HL-60 (cell line): ENCODE results near the gene CAMSAP1.

Experiments
- POLR2AphosphoS5 ChIP-seq: IDR thresholded peaks from 2 replicates; pipeline ENCODE4 v1.6.1; 2012; ENCODE audit warnings: low read depth
- TF ChIP-seq, protein P1 (sequence below): IDR thresholded peaks from one replicate; pipeline ENCODE4 v1.5.1; 2011; ENCODE audit warnings: low read length, control low read depth, inconsistent platforms; ENCODE audit not compliant: insufficient read depth

DNA sequence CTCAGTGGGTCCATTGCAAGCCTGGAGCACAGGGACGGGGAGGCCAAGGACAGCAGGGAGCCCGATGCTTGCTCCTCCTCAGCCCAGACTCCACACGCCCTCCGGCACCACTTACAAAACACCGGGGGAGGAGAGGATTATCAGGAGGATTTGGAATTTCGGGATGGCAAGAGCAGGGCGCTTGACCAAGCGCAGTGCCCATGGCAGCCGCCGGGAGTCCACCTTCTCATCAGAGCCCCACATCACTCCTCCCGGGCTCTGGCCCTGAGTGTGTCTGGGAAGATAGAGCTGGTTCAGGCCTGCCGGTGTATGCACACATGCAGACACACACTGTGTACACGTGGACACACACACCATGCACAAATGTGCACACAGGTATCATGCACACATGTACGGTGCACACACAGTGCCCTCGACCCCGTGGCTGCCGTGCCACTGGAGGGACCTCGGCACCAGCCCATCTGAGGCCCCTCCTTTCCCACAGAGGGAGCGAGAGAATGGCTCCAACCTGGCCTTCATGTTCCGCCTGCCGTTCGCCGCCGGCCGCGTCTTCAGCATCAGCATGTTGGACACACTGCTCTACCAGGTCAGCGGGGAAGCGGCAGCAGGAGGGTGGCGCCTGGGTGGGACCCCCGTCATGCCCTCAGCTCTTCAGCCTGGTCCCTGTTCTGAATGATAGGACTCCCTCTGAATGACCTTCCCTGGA, 123.7 kb downstream of the CAMSAP1 start:
- TF ChIP-seq, protein P1, sequence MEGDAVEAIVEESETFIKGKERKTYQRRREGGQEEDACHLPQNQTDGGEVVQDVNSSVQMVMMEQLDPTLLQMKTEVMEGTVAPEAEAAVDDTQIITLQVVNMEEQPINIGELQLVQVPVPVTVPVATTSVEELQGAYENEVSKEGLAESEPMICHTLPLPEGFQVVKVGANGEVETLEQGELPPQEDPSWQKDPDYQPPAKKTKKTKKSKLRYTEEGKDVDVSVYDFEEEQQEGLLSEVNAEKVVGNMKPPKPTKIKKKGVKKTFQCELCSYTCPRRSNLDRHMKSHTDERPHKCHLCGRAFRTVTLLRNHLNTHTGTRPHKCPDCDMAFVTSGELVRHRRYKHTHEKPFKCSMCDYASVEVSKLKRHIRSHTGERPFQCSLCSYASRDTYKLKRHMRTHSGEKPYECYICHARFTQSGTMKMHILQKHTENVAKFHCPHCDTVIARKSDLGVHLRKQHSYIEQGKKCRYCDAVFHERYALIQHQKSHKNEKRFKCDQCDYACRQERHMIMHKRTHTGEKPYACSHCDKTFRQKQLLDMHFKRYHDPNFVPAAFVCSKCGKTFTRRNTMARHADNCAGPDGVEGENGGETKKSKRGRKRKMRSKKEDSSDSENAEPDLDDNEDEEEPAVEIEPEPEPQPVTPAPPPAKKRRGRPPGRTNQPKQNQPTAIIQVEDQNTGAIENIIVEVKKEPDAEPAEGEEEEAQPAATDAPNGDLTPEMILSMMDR, result no peak
- no peak for TF ChIP-seq POLR2AphosphoS5
